ENCODE results near the gene TPTE.
"Not testable (repeated sequence)": the region's sequence is repeated elsewhere in the genome, so short reads cannot be mapped to it uniquely, and the experiment has no call there.

The TPTE gene

GRCh38 chr21:10521091-10521598 lies at the start of gene TPTE:
TPTE (plus strand) TSS chr21:10521583; CDS start chr21:10538724, 17,141 bp downstream.
- DNase-seq = no peak

- DNase-seq = not testable (repeated sequence)
Measured at GRCh38 chr21:10471999-10472398, 49.4 kb upstream of the TPTE start.

DNA sequence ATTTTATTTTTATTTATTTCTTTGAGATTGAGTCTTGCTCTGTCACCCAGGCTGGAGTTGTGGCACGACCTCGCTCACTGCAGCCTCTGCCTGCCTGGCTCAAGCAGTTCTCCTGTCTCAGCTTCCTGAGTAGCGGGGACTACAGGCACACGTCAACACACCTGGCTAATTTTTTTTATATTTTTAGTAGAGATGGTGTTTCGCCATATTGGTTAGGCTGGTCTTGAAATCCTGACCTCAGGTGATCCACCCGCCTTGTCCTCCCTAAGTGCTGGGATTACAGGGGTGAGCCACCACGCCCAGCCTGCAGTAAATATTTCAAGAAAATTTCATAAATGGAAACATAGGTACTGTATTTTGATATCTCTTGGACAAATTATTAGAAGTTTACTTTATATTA lies 43.6 kb upstream of the TPTE start:
- DNase-seq = not testable (repeated sequence)

GRCh38 chr21:10479875-10480274 lies 41.5 kb upstream of the TPTE start:
- DNase-seq = not testable (repeated sequence)

GRCh38 chr21:10484864-10485263 lies 36.5 kb upstream of the TPTE start:
- not testable (repeated sequence) for DNase-seq

DNA sequence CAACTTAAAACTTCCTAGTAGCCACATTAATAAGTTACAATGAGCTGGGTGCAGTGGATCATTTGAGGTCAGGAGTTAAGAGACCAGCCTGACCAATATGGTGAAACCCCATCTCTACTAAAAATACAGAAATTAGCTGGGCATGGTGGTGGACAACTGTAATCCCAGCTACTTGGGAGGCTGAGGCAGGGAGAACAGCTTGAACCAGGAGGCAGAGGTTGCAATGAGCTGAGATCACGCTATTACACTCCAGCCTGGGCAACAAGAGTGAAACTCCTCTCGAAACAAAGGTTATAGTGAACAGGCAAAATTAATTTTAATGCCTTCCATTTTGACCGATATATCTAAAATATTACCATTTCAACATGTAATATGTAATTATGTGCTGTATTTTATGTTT lies 30.9 kb upstream of the TPTE start:
- DNase-seq = not testable (repeated sequence)

DNA sequence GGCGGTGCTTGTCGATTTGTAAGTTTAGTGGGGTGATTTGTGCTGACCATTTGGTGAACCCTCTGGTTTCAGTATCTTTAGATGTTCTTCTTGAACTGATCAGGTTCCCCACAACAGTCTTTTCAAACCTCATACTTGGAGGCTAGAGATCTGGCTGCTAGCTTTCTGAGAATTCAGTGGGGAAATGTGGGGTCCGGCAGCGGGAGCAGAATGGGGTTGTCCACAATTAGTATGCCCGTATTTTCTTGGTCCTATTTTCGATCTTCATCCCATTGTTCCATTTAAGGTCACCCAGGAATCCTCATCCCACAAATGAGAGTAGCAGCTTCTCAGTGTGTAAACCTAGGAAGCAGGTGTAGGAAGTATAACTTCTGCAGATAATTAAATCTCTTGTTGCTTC lies 10.3 kb upstream of the TPTE start:
- no peak for DNase-seq

DNA sequence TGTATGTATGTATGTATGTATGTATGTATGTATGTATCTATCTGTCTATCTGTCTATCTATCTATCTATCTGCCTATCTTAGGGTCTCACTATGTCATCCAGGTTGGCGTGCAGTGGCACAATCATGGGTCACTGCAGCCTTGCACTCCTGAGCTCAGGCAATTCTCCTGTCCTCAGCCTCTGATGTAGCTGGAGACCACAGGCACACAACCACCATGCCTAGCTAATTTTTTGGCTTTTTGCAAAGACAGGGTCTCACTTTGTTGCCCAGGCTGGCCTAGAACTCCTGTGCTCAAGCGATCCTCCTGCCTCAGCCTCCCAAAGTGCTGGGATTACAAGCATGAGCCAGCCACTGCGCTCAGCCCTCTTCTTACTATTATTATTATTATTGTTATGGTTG lies 4.5 kb upstream of the TPTE start:
- not testable (repeated sequence) for DNase-seq

GRCh38 chr21:10517904-10518303 lies 3.5 kb upstream of the TPTE start:
- DNase-seq = not testable (repeated sequence)

GRCh38 chr21:10521835-10522500 lies 585 bp downstream of the TPTE start:
- not testable (repeated sequence) for DNase-seq

DNA sequence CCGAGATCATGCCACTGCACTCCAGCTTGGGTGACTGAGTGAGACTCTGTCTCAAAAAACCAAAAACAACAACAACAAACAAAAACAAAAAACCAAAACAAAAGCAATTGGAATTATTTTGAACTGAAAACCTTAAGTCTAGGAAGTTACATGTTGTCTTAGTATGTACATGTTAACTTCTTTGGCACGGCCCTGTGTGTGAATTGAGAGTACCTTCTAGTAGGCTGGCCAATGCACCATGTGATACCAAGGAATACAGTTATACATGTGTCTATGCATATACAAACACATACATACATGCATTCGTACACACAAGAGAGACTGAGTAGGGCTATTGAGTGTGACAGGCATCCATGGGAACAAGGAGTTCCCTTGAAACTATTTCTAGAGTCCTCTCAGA lies 18.6 kb downstream of the TPTE start:
- no peak for DNase-seq

DNA sequence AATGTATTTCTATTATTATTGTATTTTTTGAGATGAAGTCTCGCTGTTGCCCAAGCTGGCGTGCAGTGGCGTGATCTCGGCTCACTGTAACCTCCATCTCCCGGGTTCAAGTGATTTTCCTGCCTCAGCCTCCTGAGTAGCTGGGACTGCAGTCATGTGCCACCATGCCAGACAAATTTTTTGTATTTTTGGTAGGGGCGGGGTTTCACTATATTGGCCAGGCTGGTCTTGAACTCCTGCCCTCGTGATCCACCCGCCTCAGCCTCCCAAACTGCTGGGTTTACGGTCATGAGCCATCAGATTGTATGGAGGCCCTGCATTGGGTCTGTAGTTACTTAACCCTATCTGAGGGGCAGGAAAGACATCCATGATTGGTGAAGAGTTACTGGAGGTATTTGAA lies 23.0 kb downstream of the TPTE start:
- not testable (repeated sequence) for DNase-seq

- DNase-seq = not testable (repeated sequence)
Measured at GRCh38 chr21:10547868-10548267, 26.5 kb downstream of the TPTE start.

DNA sequence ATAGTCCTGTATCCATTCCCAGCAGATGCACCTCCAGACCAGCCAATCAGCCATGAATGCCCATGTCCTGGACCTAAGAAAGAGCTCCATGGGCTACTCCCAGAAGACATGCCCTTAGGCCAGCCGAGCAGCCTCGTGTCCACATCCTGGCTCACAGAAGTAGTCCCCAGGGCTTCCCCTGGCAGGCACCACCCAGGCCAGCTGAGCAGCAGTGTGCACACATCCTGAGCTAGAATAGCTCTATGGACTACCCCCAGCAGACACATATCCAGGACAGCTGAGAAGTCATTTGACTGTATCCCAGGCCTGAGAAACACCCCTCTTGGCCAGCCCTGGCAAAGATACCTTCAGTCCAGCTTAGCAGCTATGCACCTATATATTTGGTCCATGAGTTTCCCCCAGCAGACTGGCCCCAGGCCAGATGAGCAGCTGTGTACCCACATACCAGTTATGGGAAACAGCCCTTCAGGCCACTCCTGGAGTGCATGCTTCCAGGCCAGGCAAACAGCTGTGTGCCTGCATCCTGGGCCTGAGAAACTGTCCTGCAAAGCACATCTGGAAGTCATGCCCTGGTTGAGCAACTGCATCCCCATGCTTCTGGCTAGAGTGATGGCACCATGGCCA lies 27.1 kb downstream of the TPTE start:
- not testable (repeated sequence) for DNase-seq

DNA sequence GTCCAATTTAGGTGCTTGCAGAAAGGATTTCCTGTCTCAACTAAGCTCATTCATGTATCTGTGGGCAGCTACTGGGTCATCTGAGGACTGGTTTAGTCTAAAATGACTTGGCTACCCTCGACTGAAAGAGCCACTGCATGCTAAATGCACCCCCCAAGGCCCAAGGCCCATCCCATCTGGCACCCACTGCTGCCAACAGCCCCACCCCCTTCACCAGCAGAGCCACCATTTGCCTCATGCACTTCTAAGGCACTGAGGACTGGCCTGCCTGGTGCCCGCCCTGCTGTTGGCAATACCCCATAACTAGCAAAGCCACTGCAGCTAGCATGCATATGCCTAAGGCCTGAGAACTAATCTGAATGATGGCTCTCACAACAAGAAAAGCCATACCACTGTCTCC lies 49.4 kb downstream of the TPTE start:
- not testable (repeated sequence) for DNase-seq

DNA sequence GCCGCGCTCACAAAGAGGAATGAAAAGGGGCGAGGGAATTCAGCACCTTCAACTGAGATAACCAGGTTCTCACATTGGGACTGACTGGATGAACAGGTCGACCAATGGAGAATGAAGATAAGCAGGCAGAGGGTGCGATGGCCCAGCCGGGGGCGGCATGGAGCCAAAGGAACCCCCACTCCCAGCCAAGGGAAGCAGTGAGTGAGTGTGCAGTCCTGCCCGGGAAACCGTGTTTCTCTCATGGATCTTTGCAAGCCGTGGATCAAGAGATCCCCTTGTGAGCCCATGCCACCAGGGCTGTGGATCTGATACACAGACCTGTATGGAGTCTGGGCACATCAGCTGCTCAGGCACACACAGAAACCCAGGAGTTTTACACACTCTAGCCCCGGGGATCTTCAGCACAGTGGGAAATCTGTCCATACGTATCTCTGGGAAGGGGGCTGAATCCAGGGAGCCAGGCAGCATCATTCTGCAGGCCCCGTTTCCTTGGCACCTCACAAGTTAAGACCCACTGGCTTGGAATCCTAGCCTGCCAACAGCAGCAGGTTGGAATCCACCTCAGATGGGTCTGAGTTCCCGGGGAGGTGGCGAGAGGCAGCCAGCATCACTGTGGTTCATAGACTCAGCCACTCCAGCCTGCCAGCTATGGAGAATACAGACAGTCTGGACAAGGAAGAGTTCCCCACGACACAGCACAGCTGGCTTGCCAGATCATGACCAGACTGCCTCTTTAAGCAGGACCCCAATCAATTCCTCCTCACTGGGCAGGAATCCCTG lies 53.3 kb downstream of the TPTE start:
- not testable (repeated sequence) for DNase-seq

DNA sequence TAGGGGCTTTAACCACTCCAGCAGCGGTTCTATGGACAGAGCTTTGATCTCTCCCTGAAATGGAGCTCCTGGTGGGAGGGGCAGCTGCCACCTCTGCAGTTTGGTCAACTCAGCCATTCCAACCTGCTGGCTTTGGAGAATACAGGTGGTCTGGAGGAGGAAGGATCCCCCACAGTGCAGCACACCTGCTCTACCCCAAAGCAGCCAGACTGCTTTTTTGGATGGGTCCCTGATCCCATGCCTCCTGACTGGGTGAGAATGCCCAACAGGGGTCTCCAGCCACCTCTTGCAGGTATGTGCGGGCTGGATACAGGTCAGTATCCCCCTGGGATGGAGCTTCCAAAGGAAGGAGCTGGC lies 53.9 kb downstream of the TPTE start:
- DNase-seq = no peak

DNA sequence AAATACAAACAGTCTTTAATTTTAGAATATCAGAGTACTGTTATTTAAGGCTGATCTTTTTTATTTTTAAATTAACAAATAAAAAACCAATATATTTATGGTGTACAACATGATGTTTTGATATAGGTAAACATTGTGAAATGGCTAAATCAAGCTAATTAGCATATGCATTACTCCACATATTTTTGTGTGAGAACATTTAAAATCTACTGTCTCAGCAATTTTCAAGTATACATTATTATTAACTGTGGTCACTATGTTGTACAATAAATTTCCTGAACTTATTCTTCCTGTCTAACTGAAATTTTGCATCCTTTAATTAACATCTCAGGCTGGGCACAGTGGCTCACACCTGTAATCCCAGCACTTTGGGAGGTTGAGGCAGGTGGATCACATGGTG lies 57.5 kb downstream of the TPTE start:
- not testable (repeated sequence) for DNase-seq

- DNase-seq = not testable (repeated sequence)
Measured at GRCh38 chr21:10589115-10589514, 67.7 kb downstream of the TPTE start.

DNA sequence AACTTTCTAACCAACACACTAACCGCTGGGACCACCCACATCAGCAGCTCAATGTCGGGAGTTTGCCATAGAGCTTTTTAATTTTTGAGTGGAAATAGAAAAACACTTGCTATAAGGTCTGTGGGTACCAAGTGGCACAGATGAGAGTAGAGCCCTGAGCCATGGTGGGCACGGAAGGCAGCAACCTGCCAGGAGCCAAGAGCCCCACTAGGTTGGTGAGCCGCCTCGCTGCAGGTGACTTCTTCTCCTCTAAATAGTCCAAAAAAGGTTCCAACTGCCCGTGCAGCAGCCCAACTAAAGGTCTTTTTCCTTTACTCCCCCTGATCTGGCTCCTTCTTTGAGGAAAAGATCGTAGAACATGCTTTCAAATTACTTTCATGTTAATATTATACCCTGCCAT lies 85.7 kb downstream of the TPTE start:
- DNase-seq = not testable (repeated sequence)

DNA sequence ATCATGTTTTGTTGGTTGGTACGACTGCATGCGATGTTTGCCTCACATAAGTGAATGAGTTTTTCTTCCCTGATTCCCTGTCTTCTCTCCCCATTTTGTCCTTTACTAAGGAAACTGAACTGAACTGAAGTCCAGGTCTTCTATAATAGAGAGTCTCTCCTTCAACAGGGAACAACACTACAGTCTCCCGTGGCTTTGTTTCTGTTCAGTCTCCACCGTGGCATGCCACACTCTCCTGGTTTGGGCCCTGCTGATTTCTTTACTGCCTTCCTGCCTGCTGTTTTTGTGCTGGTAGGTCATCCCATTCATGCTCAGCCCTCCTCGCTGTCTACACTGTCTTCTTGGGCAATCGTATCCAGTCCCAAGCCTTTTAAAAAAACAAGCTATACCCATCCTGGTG lies 92.9 kb downstream of the TPTE start:
- DNase-seq = not testable (repeated sequence)

DNA sequence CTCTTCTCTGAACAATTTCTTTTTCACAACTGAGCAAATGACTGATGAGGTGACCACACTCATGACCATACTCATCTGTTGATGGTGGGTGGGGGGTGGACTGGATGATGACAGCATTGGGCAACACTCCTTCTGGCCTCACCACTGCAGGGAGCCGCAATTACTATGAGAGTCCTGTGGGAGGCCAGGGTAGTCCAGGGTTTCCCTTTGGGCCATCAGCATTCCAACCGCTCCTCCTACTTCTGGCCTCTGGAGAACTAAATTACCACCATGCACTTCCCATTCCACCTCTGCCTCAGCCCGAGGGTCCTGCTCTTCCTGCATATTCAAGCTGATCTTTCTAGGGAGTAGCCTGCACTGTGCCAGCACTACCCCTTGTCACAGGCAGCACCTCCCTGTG lies 94.7 kb downstream of the TPTE start:
- not testable (repeated sequence) for DNase-seq

DNA sequence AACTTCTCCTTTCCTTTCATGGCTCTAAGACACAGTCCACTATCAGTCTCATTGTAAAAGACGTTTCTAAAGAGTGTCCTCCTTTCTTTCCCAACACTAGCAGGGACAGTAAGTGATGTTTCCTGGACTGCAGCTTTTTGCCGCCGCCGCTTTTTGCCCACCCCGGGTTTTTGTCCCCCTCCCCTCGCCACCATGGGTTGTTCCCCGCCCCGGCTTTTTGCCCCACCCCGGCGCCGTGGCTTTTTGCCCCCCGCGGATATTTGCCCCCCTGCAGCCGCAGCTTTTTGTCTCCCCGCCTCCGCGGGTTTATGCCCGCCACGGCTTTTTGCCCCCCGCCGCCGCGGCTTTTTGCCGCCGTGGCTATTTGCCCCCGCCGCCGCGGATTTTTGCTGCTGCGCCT lies 95.2 kb downstream of the TPTE start:
- DNase-seq = no peak

Data from hematopoietic multipotent progenitor cell treated with erythropoietin and hydrocortisone succinate and interleukin-3 and kit ligand, for 4 days (in vitro differentiated cells).